ENCODE results near the gene ARHGAP15. TPM values are rescaled to one million over a fixed set of nuclear protein-coding genes. Genes with fewer than 3 reads are reported as not detected.
"Not testable (repeated sequence)": the region's sequence is repeated elsewhere in the genome, so short reads cannot be mapped to it uniquely, and the experiment has no call there.

ARHGAP15 gene
- total RNA-seq (2014; rRNA removed; shearing (Covaris generic); ENCODE audit: low replicate concordance) = 65.6 and 82.8 TPM in 2 replicates

GRCh38 chr2:143128681-143129580 is at the start of gene ARHGAP15:
ARHGAP15 (plus strand) TSS chr2:143129419.
- Histone ChIP-seq H3K4me3 (ENCODE audit: low read length) (peak within 1 kb of the TSS; percentile 67), H3K4me2 (ENCODE audit: low read depth, low read length, poor library complexity, severe bottlenecking) (peak within 1 kb of the TSS; percentile 76), H3K27me3 (ENCODE audit: low read length) (no peaks in the 10 kb centered on the region), H3K36me3 (ENCODE audit: insufficient read depth, low read length) (no peaks in the 10 kb centered on the region; the same call in 1 of the 2 replicates), H3K9me3 (ENCODE audit: low read length) (no peaks in the 10 kb centered on the region), H3K27ac (ENCODE audit: low read length) (peak within 1 kb of the TSS; percentile 91), H3K9ac (ENCODE audit: low read length) (peak within 1 kb of the TSS; percentile 65), H3K4me1 (ENCODE audit: low read length) (peaks cover 50% of the 10 kb centered on the region), H4K20me1 (ENCODE audit: insufficient read depth, low read depth, low read length) (no peaks in the 10 kb centered on the region), H3K79me2 (ENCODE audit: low read length) (peaks cover 45% of the 10 kb centered on the region), H3K9me2 (replicated peaks; ENCODE audit: insufficient read depth, low read length) (no peaks in the 10 kb centered on the region), H2AFZ (ENCODE audit: low read length) (peak within 1 kb of the TSS; percentile 57)
- DNase-seq = peak; percentile 93

GRCh38 chr2:143081616-143082015 is 47.6 kb upstream of the ARHGAP15 start:
- Histone ChIP-seq H2AFZ (ENCODE audit: low read length) (no peak overlapping the region), H3K4me2 (ENCODE audit: low read depth, low read length, poor library complexity, severe bottlenecking) (no peak overlapping the region), H3K4me1 (ENCODE audit: low read length) (no peaks in the 10 kb centered on the region), H4K20me1 (ENCODE audit: insufficient read depth, low read depth, low read length) (no peaks in the 10 kb centered on the region), H3K27me3 (ENCODE audit: low read length) (no peaks in the 10 kb centered on the region), H3K36me3 (ENCODE audit: insufficient read depth, low read length) (no peaks in the 10 kb centered on the region), H3K4me3 (ENCODE audit: low read length) (no peak overlapping the region), H3K9me3 (ENCODE audit: low read length) (no peaks in the 10 kb centered on the region), H3K27ac (ENCODE audit: low read length) (no peak overlapping the region), H3K79me2 (ENCODE audit: low read length) (no peaks in the 10 kb centered on the region), H3K9ac (ENCODE audit: low read length) (no peak overlapping the region), H3K9me2 (replicated peaks; ENCODE audit: insufficient read depth, low read length) (no peaks in the 10 kb centered on the region)
- no peak for DNase-seq

DNA sequence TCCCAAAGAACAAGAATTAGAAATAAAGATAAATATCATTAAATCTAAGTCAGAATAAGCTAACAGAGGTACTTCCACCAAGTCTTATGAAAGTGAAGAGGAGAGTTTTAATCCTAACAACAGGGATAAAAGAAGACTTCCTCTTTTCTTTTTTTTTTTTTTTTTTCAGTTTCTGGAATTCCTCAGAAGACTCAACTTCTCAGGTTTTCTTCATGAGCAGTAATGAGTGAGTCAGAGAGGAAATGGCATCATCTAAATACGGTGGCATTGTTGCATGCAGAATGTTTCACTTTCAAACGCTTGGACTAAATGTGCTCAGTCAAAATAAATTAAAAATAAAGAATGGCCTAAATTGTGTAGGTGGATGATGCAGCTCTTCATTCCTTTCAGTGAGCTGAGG is 45.6 kb upstream of the ARHGAP15 start:
- Histone ChIP-seq H4K20me1 (ENCODE audit: insufficient read depth, low read depth, low read length) (no peaks in the 10 kb centered on the region), H3K9ac (ENCODE audit: low read length) (no peak overlapping the region), H3K9me2 (replicated peaks; ENCODE audit: insufficient read depth, low read length) (no peaks in the 10 kb centered on the region), H2AFZ (ENCODE audit: low read length) (no peak overlapping the region), H3K4me1 (ENCODE audit: low read length) (no peaks in the 10 kb centered on the region), H3K36me3 (ENCODE audit: insufficient read depth, low read length) (no peaks in the 10 kb centered on the region), H3K79me2 (ENCODE audit: low read length) (no peaks in the 10 kb centered on the region), H3K9me3 (ENCODE audit: low read length) (no peaks in the 10 kb centered on the region), H3K27ac (ENCODE audit: low read length) (no peak overlapping the region), H3K4me3 (ENCODE audit: low read length) (no peak overlapping the region), H3K27me3 (ENCODE audit: low read length) (no peaks in the 10 kb centered on the region), H3K4me2 (ENCODE audit: low read depth, low read length, poor library complexity, severe bottlenecking) (no peak overlapping the region)
- DNase-seq = no peak

- H4K20me1 ChIP-seq (ENCODE audit: insufficient read depth, low read depth, low read length) = no peaks in the 10 kb centered on the region
- H3K36me3 ChIP-seq (ENCODE audit: insufficient read depth, low read length) = no peaks in the 10 kb centered on the region
- no peak for DNase-seq
- no peaks in the 10 kb centered on the region for H3K79me2 ChIP-seq (ENCODE audit: low read length)
- no peaks in the 10 kb centered on the region for H3K27me3 ChIP-seq (ENCODE audit: low read length)
- H3K9me3 ChIP-seq (ENCODE audit: low read length) = no peaks in the 10 kb centered on the region
- no peaks in the 10 kb centered on the region for H3K9me2 ChIP-seq (replicated peaks; ENCODE audit: insufficient read depth, low read length)
- H3K4me3 ChIP-seq (ENCODE audit: low read length) = no peak overlapping the region
- H2AFZ ChIP-seq (ENCODE audit: low read length) = no peak overlapping the region
- H3K27ac ChIP-seq (ENCODE audit: low read length) = no peak overlapping the region
- H3K4me2 ChIP-seq (ENCODE audit: low read depth, low read length, poor library complexity, severe bottlenecking) = no peak overlapping the region
- H3K9ac ChIP-seq (ENCODE audit: low read length) = no peak overlapping the region
- no peaks in the 10 kb centered on the region for H3K4me1 ChIP-seq (ENCODE audit: low read length)
These were observed 44.8 kb upstream of the ARHGAP15 start for GRCh38 chr2:143084462-143084861.

- no peaks in the 10 kb centered on the region for H3K9me3 ChIP-seq (ENCODE audit: low read length)
- no peaks in the 10 kb centered on the region for H4K20me1 ChIP-seq (ENCODE audit: insufficient read depth, low read depth, low read length)
- no peaks in the 10 kb centered on the region for H3K4me1 ChIP-seq (ENCODE audit: low read length)
- no peak overlapping the region for H3K4me2 ChIP-seq (ENCODE audit: low read depth, low read length, poor library complexity, severe bottlenecking)
- no peak overlapping the region for H3K27ac ChIP-seq (ENCODE audit: low read length)
- H3K4me3 ChIP-seq (ENCODE audit: low read length) = no peak overlapping the region
- DNase-seq = no peak
- no peak overlapping the region for H2AFZ ChIP-seq (ENCODE audit: low read length)
- H3K9me2 ChIP-seq (replicated peaks; ENCODE audit: insufficient read depth, low read length) = no peaks in the 10 kb centered on the region
- H3K36me3 ChIP-seq (ENCODE audit: insufficient read depth, low read length) = no peaks in the 10 kb centered on the region
- no peaks in the 10 kb centered on the region for H3K79me2 ChIP-seq (ENCODE audit: low read length)
- no peaks in the 10 kb centered on the region for H3K27me3 ChIP-seq (ENCODE audit: low read length)
- no peak overlapping the region for H3K9ac ChIP-seq (ENCODE audit: low read length)
These were observed 44.0 kb upstream of the ARHGAP15 start for GRCh38 chr2:143085125-143085784.

DNA sequence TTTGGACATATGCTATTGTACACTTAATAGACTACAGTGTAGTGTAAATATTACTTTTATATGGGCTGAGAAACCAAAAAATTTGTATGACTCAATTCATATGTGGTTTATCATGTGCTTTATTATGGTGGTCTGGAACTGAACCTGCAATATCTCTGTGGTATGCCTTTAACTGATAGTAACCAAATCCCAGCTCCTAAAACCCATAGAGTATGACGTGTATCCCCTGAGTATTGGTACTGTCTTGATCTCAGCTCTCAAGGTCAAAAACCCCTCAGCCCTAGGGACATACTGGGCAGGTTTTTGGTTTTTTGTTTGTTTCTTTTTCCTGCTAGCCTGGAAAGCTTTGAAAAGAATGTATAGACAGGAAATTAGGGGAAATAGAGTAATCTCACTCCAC is 42.2 kb upstream of the ARHGAP15 start:
- Histone ChIP-seq H3K79me2 (ENCODE audit: low read length) (no peaks in the 10 kb centered on the region), H3K4me3 (ENCODE audit: low read length) (no peak overlapping the region), H3K4me1 (ENCODE audit: low read length) (no peaks in the 10 kb centered on the region), H3K9me3 (ENCODE audit: low read length) (no peaks in the 10 kb centered on the region), H3K9me2 (replicated peaks; ENCODE audit: insufficient read depth, low read length) (no peaks in the 10 kb centered on the region), H3K4me2 (ENCODE audit: low read depth, low read length, poor library complexity, severe bottlenecking) (no peak overlapping the region), H2AFZ (ENCODE audit: low read length) (no peak overlapping the region), H4K20me1 (ENCODE audit: insufficient read depth, low read depth, low read length) (no peaks in the 10 kb centered on the region), H3K27ac (ENCODE audit: low read length) (no peak overlapping the region), H3K36me3 (ENCODE audit: insufficient read depth, low read length) (no peaks in the 10 kb centered on the region), H3K27me3 (ENCODE audit: low read length) (no peaks in the 10 kb centered on the region), H3K9ac (ENCODE audit: low read length) (no peak overlapping the region)
- DNase-seq = no peak

DNA sequence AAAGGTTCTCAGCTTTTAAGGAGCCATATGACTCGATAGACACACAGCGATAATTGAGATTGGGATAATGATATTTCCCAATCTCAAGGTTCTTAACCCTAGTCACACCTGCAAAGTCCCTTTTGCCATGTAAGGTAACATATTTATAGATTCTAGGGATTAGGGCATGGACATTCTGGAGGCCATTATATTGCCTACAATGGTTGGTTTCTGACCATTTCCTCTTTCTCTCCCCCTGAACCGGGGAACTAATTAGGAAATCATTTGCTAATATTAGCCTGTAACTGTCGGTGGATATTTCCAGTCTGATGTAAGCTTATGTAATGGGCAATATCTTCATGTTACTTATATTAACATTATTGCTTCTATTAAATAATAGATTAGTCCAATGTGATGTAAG is 40.8 kb upstream of the ARHGAP15 start:
- no peak overlapping the region for H3K9ac ChIP-seq (ENCODE audit: low read length)
- no peaks in the 10 kb centered on the region for H3K9me2 ChIP-seq (replicated peaks; ENCODE audit: insufficient read depth, low read length)
- H3K9me3 ChIP-seq (ENCODE audit: low read length) = no peaks in the 10 kb centered on the region
- H3K36me3 ChIP-seq (ENCODE audit: insufficient read depth, low read length) = no peaks in the 10 kb centered on the region
- no peak for DNase-seq
- H3K4me3 ChIP-seq (ENCODE audit: low read length) = no peak overlapping the region
- no peak overlapping the region for H2AFZ ChIP-seq (ENCODE audit: low read length)
- no peaks in the 10 kb centered on the region for H4K20me1 ChIP-seq (ENCODE audit: insufficient read depth, low read depth, low read length)
- no peak overlapping the region for H3K27ac ChIP-seq (ENCODE audit: low read length)
- no peaks in the 10 kb centered on the region for H3K79me2 ChIP-seq (ENCODE audit: low read length)
- H3K27me3 ChIP-seq (ENCODE audit: low read length) = no peaks in the 10 kb centered on the region
- no peak overlapping the region for H3K4me2 ChIP-seq (ENCODE audit: low read depth, low read length, poor library complexity, severe bottlenecking)
- H3K4me1 ChIP-seq (ENCODE audit: low read length) = no peaks in the 10 kb centered on the region

- H3K27ac ChIP-seq (ENCODE audit: low read length); H3K4me1 ChIP-seq (ENCODE audit: low read length); H3K9ac ChIP-seq (ENCODE audit: low read length); H3K4me2 ChIP-seq (ENCODE audit: low read depth, low read length, poor library complexity, severe bottlenecking); DNase-seq; H2AFZ ChIP-seq (ENCODE audit: low read length); H3K4me3 ChIP-seq (ENCODE audit: low read length); H3K9me3 ChIP-seq (ENCODE audit: low read length); H3K79me2 ChIP-seq (ENCODE audit: low read length); H4K20me1 ChIP-seq (ENCODE audit: insufficient read depth, low read depth, low read length); H3K27me3 ChIP-seq (ENCODE audit: low read length); H3K36me3 ChIP-seq (ENCODE audit: insufficient read depth, low read length); H3K9me2 ChIP-seq (replicated peaks; ENCODE audit: insufficient read depth, low read length): not testable (repeated sequence)
These were observed 39.7 kb upstream of the ARHGAP15 start for GRCh38 chr2:143089520-143089919.
